Stimulated activated CD8-positive, alpha-beta memory T cell treated with anti-CD3 and anti-CD28 coated beads, Interleukin-12 subunit alpha, Interleukin-12 subunit beta, amount 100 ng/mL, for 1 hour (primary cell): ENCODE results near the gene CCDC30.

ENCODE experiments used
- DNase-seq: peaks from one replicate; pipeline ENCODE4 v3.0.0-alpha.2; 2020; ENCODE audit warnings: low read depth

The CCDC30 gene

DNA sequence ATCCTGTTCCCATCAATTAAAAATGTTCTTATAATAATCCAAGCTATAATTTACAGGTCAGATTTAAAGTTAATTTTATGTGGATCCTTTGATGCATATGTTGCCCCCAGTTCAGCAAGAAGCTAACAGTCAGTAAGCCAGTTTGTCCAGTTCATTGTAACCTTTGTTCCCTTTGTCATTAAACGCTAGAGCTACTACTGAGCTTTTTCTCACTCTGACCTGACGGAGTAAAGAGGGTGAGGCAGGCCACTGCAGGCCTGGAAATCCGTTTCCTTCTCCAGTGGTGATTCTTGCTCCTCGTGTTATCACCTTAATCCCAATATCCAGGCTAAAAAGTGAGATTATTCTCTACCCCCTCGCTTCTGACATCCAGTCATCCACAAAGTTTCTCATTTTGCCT is 229.4 kb downstream of the CCDC30 start:
- no peak for DNase-seq

DNA sequence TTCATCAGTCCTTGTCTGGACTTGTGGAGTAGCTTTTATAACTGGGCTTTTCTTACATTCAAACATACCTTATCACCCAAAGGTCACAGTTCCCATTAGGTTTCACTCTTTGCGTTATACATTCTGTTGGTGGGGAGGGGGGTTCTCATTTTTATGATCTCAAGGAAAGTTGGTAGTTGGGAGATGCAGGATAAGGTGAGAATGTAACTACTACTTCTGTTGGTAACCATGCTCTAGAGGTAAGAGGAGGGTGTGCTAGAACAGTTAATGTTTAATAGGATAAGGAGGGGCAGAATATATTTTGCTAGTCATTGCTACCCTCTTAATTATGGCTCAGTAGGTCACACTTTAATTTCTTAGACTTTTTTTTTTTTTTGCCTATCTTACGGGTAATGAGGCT is 229.8 kb downstream of the CCDC30 start:
- no peak for DNase-seq

DNA sequence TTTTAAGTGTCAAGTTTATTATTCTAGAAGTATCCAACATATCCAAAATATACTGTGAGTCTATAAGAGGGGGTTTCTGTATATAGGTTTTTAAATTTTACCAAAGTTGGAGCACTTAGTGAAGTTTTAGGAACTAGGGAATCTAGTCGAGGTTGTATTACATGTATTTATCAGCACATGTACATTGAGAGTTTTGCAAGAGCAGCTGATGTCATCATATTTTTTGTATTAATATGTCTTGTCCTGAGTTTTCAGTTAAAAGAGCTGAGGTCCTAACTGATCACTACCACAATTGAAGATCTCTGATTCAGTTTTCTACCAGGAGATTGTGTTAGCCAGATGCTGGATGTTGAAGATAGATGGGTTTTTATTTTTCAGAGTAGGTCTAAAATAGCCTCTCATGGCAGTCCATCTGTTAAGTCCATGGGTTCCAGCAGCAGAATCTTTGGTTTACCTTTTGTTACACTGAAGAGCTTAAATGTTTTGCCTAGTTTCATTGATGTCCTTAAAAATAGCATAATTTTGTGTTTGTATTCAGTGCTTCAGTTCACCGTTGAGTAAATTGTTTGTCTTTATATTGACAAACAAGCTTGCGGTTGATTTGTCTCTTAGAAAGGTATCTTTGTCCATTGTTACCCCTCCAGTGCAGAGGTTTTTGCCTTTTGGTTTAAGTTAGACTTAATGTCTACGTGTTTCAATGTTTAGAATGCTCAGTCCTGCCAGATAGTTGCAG is 235.2 kb downstream of the CCDC30 start:
- no peak for DNase-seq

DNA sequence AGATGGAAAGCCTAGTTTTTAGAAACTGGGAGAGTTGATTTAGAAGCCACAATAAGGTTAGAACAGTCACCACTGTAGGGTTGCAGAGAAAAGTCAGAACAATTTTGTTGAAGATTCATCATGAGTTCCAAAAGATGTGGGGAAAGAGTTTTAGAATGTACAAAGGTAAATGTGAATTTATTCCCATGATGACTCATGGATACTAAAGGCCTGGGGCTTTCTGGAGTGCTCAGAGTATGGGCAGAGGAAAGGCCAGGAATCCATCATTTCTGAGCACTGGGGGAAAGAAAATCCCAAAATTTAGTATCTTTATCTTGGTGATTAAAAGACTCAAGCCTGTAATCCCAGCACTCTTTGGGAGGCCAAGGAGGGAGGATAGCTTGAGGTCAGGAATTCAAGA is 236.9 kb downstream of the CCDC30 start:
- DNase-seq = no peak

DNA sequence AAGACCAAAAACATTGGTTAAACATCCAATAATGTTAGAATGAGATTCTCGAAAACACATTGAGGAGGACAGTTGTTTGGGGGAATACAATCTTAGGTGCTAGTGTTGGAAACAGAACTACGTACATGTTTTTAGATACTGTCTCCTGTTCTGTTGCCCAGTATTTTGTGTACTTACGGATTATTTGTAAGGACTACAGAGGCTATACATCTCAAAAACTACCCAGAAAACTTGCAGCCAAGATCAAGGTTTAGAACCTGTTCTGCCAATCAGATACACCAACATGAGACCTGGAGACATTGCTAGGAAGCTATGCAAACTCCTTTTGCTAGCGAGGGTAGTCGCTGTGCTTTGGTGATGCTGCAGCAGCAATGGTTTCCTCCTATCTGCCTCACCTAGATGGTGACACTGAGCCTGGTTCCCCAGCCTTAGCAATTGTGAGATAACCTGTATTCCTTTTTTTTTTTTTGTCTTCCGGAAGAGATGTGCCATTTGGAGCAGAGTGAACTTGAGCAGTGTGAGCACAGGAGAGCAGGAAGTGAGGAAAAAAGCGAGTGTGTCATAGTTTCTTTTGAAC is 240.9 kb downstream of the CCDC30 start:
- no peak for DNase-seq
